Measurements from ENCODE around the gene BCAS2. TPM values are rescaled to one million over a fixed set of nuclear protein-coding genes. Genes with fewer than 3 reads are reported as not detected.

BCAS2 gene
- total and polyA plus RNA-seq, 2 experiments from 2014 or later = 50.7 to 111 TPM

- no peak for TF ChIP-seq EZH2 (IDR thresholded peaks at IDR 0.05; ENCODE audit: low read depth, unreplicated experiment)
- no peak for TF ChIP-seq CTCF (conservative IDR thresholded peaks at IDR 0.05; ENCODE audit: low read depth in 2 of 2)
- TF ChIP-seq EZH2phosphoT487 (IDR thresholded peaks at IDR 0.05; ENCODE audit: unreplicated experiment) = no peak
Observed at GRCh38 chr1:114585231-114585630, 3.8 kb upstream of the BCAS2 start (continued).

GRCh38 chr1:114574365-114574764 is 7.0 kb downstream of the BCAS2 start:
- no peak overlapping the region for H3K4me2 ChIP-seq
- no peak overlapping the region for H3K27ac ChIP-seq (ENCODE audit: low read depth)
- no peaks in the 10 kb centered on the region for H3K27me3 ChIP-seq (ENCODE audit: insufficient read depth)
- H2AFZ ChIP-seq = no peak overlapping the region
- H3K4me1 Mint-ChIP-seq = no peaks in the 10 kb centered on the region
- H3K4me3 Mint-ChIP-seq = no peak overlapping the region
- H3K36me3 ChIP-seq (ENCODE audit: insufficient read depth) = peaks cover 46% of the 10 kb centered on the region
- ATAC-seq (no peak), DNase-seq (ENCODE audit: low spot score) (no peak)
- no peaks in the 10 kb centered on the region for H3F3A ChIP-seq (replicated peaks; ENCODE audit: low read depth)
- H4K20me1 ChIP-seq (replicated peaks; ENCODE audit: insufficient read depth) = peaks cover 5% of the 10 kb centered on the region; the same call in 1 of the 2 replicates
- H3K27ac Mint-ChIP-seq = no peak overlapping the region
- H3K79me2 ChIP-seq (replicated peaks; ENCODE audit: insufficient read depth) = peaks cover 21% of the 10 kb centered on the region
- H3K4me3 ChIP-seq = no peak overlapping the region
- H3K9me3 Mint-ChIP-seq = no peaks in the 10 kb centered on the region
- no peaks in the 10 kb centered on the region for H3K4me1 ChIP-seq (ENCODE audit: insufficient read depth)
- H3K27me3 Mint-ChIP-seq (ENCODE audit: insufficient read depth, low read depth, poor library complexity) = no peaks in the 10 kb centered on the region
- H3K36me3 Mint-ChIP-seq (ENCODE audit: low read depth) = peaks cover 77% of the 10 kb centered on the region
- H3K9me2 ChIP-seq (ENCODE audit: insufficient read depth) = no peaks in the 10 kb centered on the region
- no peak for TF ChIP-seq ZNF114 (CRISPR knock-in tag; IDR thresholded peaks at IDR 0.05)
- TF ChIP-seq REST (IDR thresholded peaks at IDR 0.05; ENCODE audit: unreplicated experiment) = no peak
- TF ChIP-seq CREB1 (CRISPR knock-in tag; IDR thresholded peaks at IDR 0.05; ENCODE audit: low read depth) = no peak
- no peak for TF ChIP-seq STAT1 (IDR thresholded peaks at IDR 0.05; ENCODE audit: unreplicated experiment)
- no peak for TF ChIP-seq ZNF462 (CRISPR knock-in tag; IDR thresholded peaks at IDR 0.05)
- no peak for TF ChIP-seq POLR2AphosphoS5 (IDR thresholded peaks at IDR 0.05; ENCODE audit: low read depth)
- TF ChIP-seq EZH2phosphoT487 (IDR thresholded peaks at IDR 0.05; ENCODE audit: unreplicated experiment) = no peak
- no peak for TF ChIP-seq JUNB (IDR thresholded peaks at IDR 0.05; ENCODE audit: unreplicated experiment)
- TF ChIP-seq ETS1 (IDR thresholded peaks at IDR 0.05) = no peak
- TF ChIP-seq ZNF331 (CRISPR knock-in tag; IDR thresholded peaks at IDR 0.05; ENCODE audit: low read depth) = no peak
- TF ChIP-seq NANOG (IDR thresholded peaks at IDR 0.05; ENCODE audit: borderline replicate concordance) = no peak
- no peak for TF ChIP-seq EZH2 (IDR thresholded peaks at IDR 0.05; ENCODE audit: low read depth, unreplicated experiment)

Measured in GM23338 (cell line).